Astrocyte (in vitro differentiated cells and primary cell): ENCODE data around the gene C10orf67. TPM values are rescaled to one million over a fixed set of nuclear protein-coding genes. Genes with fewer than 3 reads are reported as not detected.

ENCODE experiments used
- microRNA-seq: library from miRNA; unstranded; fragments of <30 nt; microRNA quantifications from one replicate; pipeline ENCODE4 v1.2.0, GENCODE V29; 2020
- total RNA-seq: library from RNA; stranded (reverse); gene quantifications from 2 replicates; pipeline ENCODE4 v1.2.1, GENCODE V29; 2021

Gene C10orf67
- total RNA-seq, 1 donor from 2014 or later, result 0.27 TPM

Small RNA genes within 50 kb of the gene (microRNA-seq; reads per million reads assigned to microRNA genes)
- gene MIR1254-2, result not detected

Other genes starting within 250 kb of the C10orf67 start
- gene MSRB2, start 249.2 kb downstream of the C10orf67 start, total RNA-seq, result 18.9 and 19.8 TPM in 2 replicates
- not detected in 2 replicates for gene PTF1A, start 152.5 kb downstream of the C10orf67 start, total RNA-seq
- gene OTUD1, start 94.3 kb upstream of the C10orf67 start, total RNA-seq, result 5.5 and 6.3 TPM in 2 replicates